ENCODE measurements around the gene CUL4A. TPM values are rescaled to one million over a fixed set of nuclear protein-coding genes. Genes with fewer than 3 reads are reported as not detected.
"Not testable (repeated sequence)": the region's sequence is repeated elsewhere in the genome, so short reads cannot be mapped to it uniquely, and the experiment has no call there.

The CUL4A gene
- polyA plus RNA-seq, 3 donors, result 79.3 to 85.1 (median 83.9) TPM

GRCh38 chr13:113232208-113233003 lies 23.0 kb downstream of the CUL4A start:
- no peak for DNase-seq (ENCODE audit: low read depth in 3 of 3, low spot score in 2 of 3)

- no peak for DNase-seq (ENCODE audit: low read depth in 3 of 3, low spot score in 2 of 3)
These were observed 23.7 kb downstream of the CUL4A start for GRCh38 chr13:113233101-113233500.

GRCh38 chr13:113238536-113238935 lies 29.1 kb downstream of the CUL4A start:
- no peak for DNase-seq (ENCODE audit: low read depth in 3 of 3, low spot score in 2 of 3)

GRCh38 chr13:113239357-113239756 lies 29.9 kb downstream of the CUL4A start:
- no peak for DNase-seq (ENCODE audit: low read depth in 3 of 3, low spot score in 2 of 3)

GRCh38 chr13:113239986-113240385 lies 30.6 kb downstream of the CUL4A start:
- DNase-seq (ENCODE audit: low read depth in 3 of 3, low spot score in 2 of 3), result no peak

GRCh38 chr13:113241623-113242022 lies 32.2 kb downstream of the CUL4A start:
- not testable (repeated sequence) for DNase-seq (ENCODE audit: low read depth in 3 of 3, low spot score in 2 of 3)

GRCh38 chr13:113243847-113244246 lies 34.4 kb downstream of the CUL4A start:
- no peak for DNase-seq (ENCODE audit: low read depth in 3 of 3, low spot score in 2 of 3)

GRCh38 chr13:113245849-113246796 lies 36.7 kb downstream of the CUL4A start:
- DNase-seq (ENCODE audit: low read depth in 3 of 3, low spot score in 2 of 3), result no peak

GRCh38 chr13:113252516-113253095 lies 43.2 kb downstream of the CUL4A start:
- DNase-seq (ENCODE audit: low read depth in 3 of 3, low spot score in 2 of 3), result no peak

GRCh38 chr13:113257908-113258307 lies 48.5 kb downstream of the CUL4A start:
- not testable (repeated sequence) for DNase-seq (ENCODE audit: low read depth in 3 of 3, low spot score in 2 of 3)

GRCh38 chr13:113258321-113259054 lies 49.1 kb downstream of the CUL4A start:
- DNase-seq (ENCODE audit: low read depth in 3 of 3, low spot score in 2 of 3), result no peak

GRCh38 chr13:113260996-113261395 lies 51.6 kb downstream of the CUL4A start:
- no peak for DNase-seq (ENCODE audit: low read depth in 3 of 3, low spot score in 2 of 3)

GRCh38 chr13:113263016-113263415 lies 53.6 kb downstream of the CUL4A start:
- not testable (repeated sequence) for DNase-seq (ENCODE audit: low read depth in 3 of 3, low spot score in 2 of 3)

- no peak for DNase-seq (ENCODE audit: low read depth in 3 of 3, low spot score in 2 of 3)
These were observed 58.4 kb downstream of the CUL4A start for GRCh38 chr13:113267642-113268405.

- DNase-seq (ENCODE audit: low read depth in 3 of 3, low spot score in 2 of 3), result no peak
These were observed 62.6 kb downstream of the CUL4A start for GRCh38 chr13:113272031-113272430.

- no peak for DNase-seq (ENCODE audit: low read depth in 3 of 3, low spot score in 2 of 3)
These were observed 63.3 kb downstream of the CUL4A start for GRCh38 chr13:113272701-113273181.

GRCh38 chr13:113273321-113273720 lies 63.9 kb downstream of the CUL4A start:
- no peak for DNase-seq (ENCODE audit: low read depth in 3 of 3, low spot score in 2 of 3)

- no peak for DNase-seq (ENCODE audit: low read depth in 3 of 3, low spot score in 2 of 3)
These were observed 64.6 kb downstream of the CUL4A start for GRCh38 chr13:113273851-113274590.

- DNase-seq (ENCODE audit: low read depth in 3 of 3, low spot score in 2 of 3), result no peak
These were observed 65.3 kb downstream of the CUL4A start for GRCh38 chr13:113274721-113275120.

All from right renal cortex interstitium (tissue), 3 donors.